Left lung (tissue), 10 donors: ENCODE data around the gene DYNC1H1. TPM values are rescaled to one million over a fixed set of nuclear protein-coding genes. Genes with fewer than 3 reads are reported as not detected.
A peak's percentile ranks its signal among the peaks of the same experiment; 100 is the strongest.

Source experiments
- ATAC-seq: fragments of 200-7000 bp; cut with Tn5 transposase; one replicate; pipeline ENCODE4 v1.9.1; 2020; ENCODE audit warnings: moderate library complexity
- DNase-seq, 4 donors: peaks; one replicate each; pipeline ENCODE4 v3.0.0-alpha.2; 2013 to 2020
- H3K27ac ChIP-seq, 2 donors: fragments of 200-600 bp; sonication (generic) in 1 of 2; one replicate each; pipeline versions ENCODE4 v1.5.0 to v1.8.0; 2020 to 2021
- H3K27me3 ChIP-seq, 2 donors: fragments of 200-600 bp; sonication (generic) in 1 of 2; one replicate each; pipeline versions ENCODE4 v1.5.0 to v1.8.0; 2020 to 2021
- H3K36me3 ChIP-seq, 2 donors: fragments of 200-600 bp; sonication (generic) in 1 of 2; one replicate each; pipeline versions ENCODE4 v1.5.0 to v1.8.0; 2020 to 2021
- H3K4me1 ChIP-seq, 2 donors: fragments of 200-600 bp; one replicate each; pipeline ENCODE4 v1.8.0; 2021
- H3K4me3 ChIP-seq, 2 donors: fragments of 200-600 bp; sonication (generic) in 1 of 2; one replicate each; pipeline versions ENCODE4 v1.5.0 to v1.8.0; 2020 to 2021; ENCODE audit warnings: mild to moderate bottlenecking in 1 of 2
- H3K9me3 ChIP-seq, 2 donors: fragments of 200-600 bp; sonication (generic) in 1 of 2; one replicate each; pipeline versions ENCODE4 v1.5.0 to v1.8.0; 2020 to 2021
- CTCF ChIP-seq, 2 donors: fragments of 200-600 bp; sonication (generic) in 1 of 2; IDR thresholded peaks; one replicate each; pipeline versions ENCODE4 v1.5.0 to v1.8.0; 2021; ENCODE audit warnings: antibody characterized with exemption in 2 of 2
- intact Hi-C, 2 donors: fragments of 100-400 bp; cut with DNase I; formaldehyde crosslinking; loops; one replicate each; pipeline versions ENCODE4 v1.11.2 to v1.14.2; 2022
- polyA plus RNA-seq, 6 donors: library from polyadenylated mRNA; unstranded; fragments of 120-200 nt; gene quantifications; one replicate each; pipeline ENCODE4 v1.2.1, GENCODE V29; 2013; ENCODE audit not compliant: insufficient read length in 6 of 6
- total RNA-seq, 2 donors: library from RNA; stranded (reverse); fragmentation: NEBNext Ultra II Directional; extraction: Animal tissue kit (Norgen Biotek cat#: 25700); gene quantifications; one replicate each; pipeline ENCODE4 v1.2.1, GENCODE V29; 2021
- donor health status: DM: no; HTN: yes; CAD: no.
- donor health status: DM: no; HTN: no; CAD: no.

DYNC1H1 gene
- total and polyA plus RNA-seq, 8 donors = 305 to 514 (median 345) TPM

GRCh38 chr14:101959277-101959676 is 5.1 kb upstream of the DYNC1H1 start:
- no peak for TF ChIP-seq CTCF (IDR thresholded peaks at IDR 0.05)
- intact Hi-C loops = loop anchor here in 1 of 2 donors (10.0 kb wide), 1 partner anchor 184 kb away; no protein-coding TSS in a partner anchor
- Histone ChIP-seq H3K27me3 (no peaks in the 10 kb centered on the region), H3K27ac (no peak overlapping the region), H3K4me1 (peaks cover 4 to 16% of the 10 kb centered on the region in 2 donors), H3K36me3 (no peaks in the 10 kb centered on the region), H3K9me3 (no peaks in the 10 kb centered on the region), H3K4me3 (no peak overlapping the region)
- no peak for ATAC-seq
- DNase-seq = no peak

GRCh38 chr14:101960225-101960624 is 4.1 kb upstream of the DYNC1H1 start:
- no peak overlapping the region for H3K4me3 ChIP-seq
- H3K27ac ChIP-seq = no peak overlapping the region
- no peaks in the 10 kb centered on the region for H3K27me3 ChIP-seq
- DNase-seq (no peak), ATAC-seq (no peak)
- H3K4me1 ChIP-seq = peaks cover 4 to 16% of the 10 kb centered on the region in 2 donors
- intact Hi-C loops = no loop called here
- peak in 1 of 2 donors; percentile 34 for TF ChIP-seq CTCF (IDR thresholded peaks at IDR 0.05)
- no peaks in the 10 kb centered on the region for H3K36me3 ChIP-seq
- no peaks in the 10 kb centered on the region for H3K9me3 ChIP-seq

- Histone ChIP-seq H3K36me3 (no peaks in the 10 kb centered on the region), H3K4me3 (no peak overlapping the region), H3K4me1 (peaks cover 9 to 23% of the 10 kb centered on the region in 2 donors), H3K9me3 (no peaks in the 10 kb centered on the region), H3K27me3 (no peaks in the 10 kb centered on the region), H3K27ac (no peak overlapping the region)
- peak; percentile 72 to 79 for TF ChIP-seq CTCF (IDR thresholded peaks at IDR 0.05)
- intact Hi-C loops = no loop called here
- DNase-seq = peak; percentile 63 to 87 (median 81)
- ATAC-seq = peak; percentile 46
These were observed 3.2 kb upstream of the DYNC1H1 start for GRCh38 chr14:101961011-101961721.

GRCh38 chr14:101961746-101962502 is 2.4 kb upstream of the DYNC1H1 start:
- Histone ChIP-seq H3K9me3 (no peaks in the 10 kb centered on the region), H3K36me3 (no peaks in the 10 kb centered on the region), H3K4me1 (peaks cover 15 to 30% of the 10 kb centered on the region in 2 donors), H3K27ac (no peak overlapping the region), H3K4me3 (no peak overlapping the region), H3K27me3 (no peaks in the 10 kb centered on the region)
- ATAC-seq = no peak
- TF ChIP-seq CTCF (IDR thresholded peaks at IDR 0.05) = no peak
- no peak for DNase-seq
- intact Hi-C loops = no loop called here

GRCh38 chr14:101962503-101962874 is 1.9 kb upstream of the DYNC1H1 start:
- H3K36me3 ChIP-seq = no peaks in the 10 kb centered on the region
- no peak overlapping the region for H3K27ac ChIP-seq
- peak; percentile 2 for ATAC-seq
- intact Hi-C loops = no loop called here
- DNase-seq = peak in 2 of 4 donors; percentile 58 to 71
- H3K9me3 ChIP-seq = no peaks in the 10 kb centered on the region
- no peaks in the 10 kb centered on the region for H3K27me3 ChIP-seq
- H3K4me3 ChIP-seq = no peak overlapping the region
- peaks cover 15 to 36% of the 10 kb centered on the region in 2 donors for H3K4me1 ChIP-seq
- TF ChIP-seq CTCF (IDR thresholded peaks at IDR 0.05) = no peak
